GM10266 (cell line): ENCODE results near the gene TNNC1.
A peak's percentile ranks its signal among the peaks of the same experiment; 100 is the strongest.

Experiments
- DNase-seq: peaks from one replicate; pipeline ENCODE4 v3.0.0; 2012; ENCODE audit errors: extremely low spot score
- TF ChIP-seq, protein P1 (sequence below): IDR thresholded peaks from 2 replicates; pipeline ENCODE4 v1.5.1; 2012; ENCODE audit warnings: mild to moderate bottlenecking, low read depth; ENCODE audit not compliant: control insufficient read depth, insufficient read depth; ENCODE audit errors: missing control alignments

Gene TNNC1

DNA sequence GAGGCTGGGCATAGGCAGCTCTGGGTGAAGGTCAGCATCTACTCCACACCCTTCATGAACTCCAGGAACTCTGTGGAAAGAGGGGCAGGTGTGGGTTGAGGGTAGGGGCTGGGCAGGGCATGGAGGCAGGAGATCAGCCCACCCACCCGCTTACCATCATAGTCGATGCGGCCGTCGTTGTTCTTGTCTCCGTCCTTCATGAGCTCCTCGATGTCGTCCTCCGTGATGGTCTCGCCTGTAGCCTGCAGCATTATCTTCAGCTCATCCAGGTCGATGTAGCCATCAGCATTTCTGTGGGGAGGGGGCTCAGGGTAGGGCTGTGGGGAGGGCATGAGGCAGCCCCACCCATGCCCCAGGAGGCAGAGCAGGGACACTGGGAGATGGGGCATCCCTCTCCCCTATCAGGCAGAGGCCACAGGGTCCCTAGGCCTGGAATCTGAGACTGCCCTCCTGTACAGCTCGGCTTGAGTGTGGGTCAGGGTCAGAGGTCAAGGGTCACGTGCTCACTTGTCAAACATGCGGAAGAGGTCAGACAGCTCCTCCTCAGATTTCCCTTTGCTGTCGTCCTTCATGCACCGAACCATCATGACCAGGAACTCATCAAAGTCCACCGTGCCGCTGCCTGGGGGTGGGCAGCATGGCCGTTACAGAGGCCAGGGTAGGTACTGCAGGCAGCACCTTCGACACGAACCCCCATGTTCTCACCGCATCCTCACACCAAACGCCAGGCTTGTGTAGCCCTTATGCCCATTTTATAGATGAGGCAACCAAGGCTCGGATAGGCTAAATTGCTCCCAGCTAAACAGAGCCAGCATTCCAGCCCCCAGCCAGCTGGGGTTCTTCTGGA is 2.4 kb downstream of the TNNC1 start:
- TF ChIP-seq, protein P1, sequence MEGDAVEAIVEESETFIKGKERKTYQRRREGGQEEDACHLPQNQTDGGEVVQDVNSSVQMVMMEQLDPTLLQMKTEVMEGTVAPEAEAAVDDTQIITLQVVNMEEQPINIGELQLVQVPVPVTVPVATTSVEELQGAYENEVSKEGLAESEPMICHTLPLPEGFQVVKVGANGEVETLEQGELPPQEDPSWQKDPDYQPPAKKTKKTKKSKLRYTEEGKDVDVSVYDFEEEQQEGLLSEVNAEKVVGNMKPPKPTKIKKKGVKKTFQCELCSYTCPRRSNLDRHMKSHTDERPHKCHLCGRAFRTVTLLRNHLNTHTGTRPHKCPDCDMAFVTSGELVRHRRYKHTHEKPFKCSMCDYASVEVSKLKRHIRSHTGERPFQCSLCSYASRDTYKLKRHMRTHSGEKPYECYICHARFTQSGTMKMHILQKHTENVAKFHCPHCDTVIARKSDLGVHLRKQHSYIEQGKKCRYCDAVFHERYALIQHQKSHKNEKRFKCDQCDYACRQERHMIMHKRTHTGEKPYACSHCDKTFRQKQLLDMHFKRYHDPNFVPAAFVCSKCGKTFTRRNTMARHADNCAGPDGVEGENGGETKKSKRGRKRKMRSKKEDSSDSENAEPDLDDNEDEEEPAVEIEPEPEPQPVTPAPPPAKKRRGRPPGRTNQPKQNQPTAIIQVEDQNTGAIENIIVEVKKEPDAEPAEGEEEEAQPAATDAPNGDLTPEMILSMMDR = no peak
- no peak for DNase-seq

DNA sequence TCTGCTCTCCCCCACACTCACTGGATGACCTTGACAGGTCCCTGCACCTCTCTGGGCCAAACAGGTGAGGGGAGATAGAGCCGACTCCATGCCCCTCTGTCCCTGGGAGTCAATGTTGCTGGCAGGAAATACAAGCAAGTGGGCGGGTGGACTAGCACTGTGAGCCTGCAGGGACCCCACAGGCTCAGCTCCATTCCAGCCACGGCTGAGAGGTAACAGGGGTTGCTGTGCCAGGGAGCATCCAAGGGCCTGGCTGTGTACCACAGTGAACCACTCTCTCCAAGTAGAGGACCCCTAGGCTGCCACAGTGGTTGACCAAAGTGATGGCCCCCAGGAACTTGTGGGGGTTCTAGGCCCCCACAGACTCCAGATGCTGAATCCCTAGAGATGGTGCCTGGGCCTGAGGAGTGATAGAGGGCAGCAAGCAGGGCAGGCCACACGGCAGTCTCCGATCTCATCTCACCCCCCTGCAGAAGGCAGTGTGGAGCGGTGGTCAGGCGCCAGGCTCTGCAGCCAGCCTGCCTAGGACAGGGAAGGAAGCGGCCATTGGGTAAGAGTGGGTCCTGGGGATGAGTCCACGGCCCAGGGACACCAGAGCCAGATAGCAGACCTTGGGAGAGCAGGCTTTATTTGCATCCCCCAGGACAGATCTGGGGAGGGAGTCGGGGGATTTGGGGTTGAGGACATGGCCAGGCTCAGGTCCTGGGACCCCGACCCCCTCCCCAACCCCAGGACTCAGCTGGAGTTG is 3.2 kb downstream of the TNNC1 start:
- TF ChIP-seq, protein P1 = no peak
- DNase-seq = no peak

DNA sequence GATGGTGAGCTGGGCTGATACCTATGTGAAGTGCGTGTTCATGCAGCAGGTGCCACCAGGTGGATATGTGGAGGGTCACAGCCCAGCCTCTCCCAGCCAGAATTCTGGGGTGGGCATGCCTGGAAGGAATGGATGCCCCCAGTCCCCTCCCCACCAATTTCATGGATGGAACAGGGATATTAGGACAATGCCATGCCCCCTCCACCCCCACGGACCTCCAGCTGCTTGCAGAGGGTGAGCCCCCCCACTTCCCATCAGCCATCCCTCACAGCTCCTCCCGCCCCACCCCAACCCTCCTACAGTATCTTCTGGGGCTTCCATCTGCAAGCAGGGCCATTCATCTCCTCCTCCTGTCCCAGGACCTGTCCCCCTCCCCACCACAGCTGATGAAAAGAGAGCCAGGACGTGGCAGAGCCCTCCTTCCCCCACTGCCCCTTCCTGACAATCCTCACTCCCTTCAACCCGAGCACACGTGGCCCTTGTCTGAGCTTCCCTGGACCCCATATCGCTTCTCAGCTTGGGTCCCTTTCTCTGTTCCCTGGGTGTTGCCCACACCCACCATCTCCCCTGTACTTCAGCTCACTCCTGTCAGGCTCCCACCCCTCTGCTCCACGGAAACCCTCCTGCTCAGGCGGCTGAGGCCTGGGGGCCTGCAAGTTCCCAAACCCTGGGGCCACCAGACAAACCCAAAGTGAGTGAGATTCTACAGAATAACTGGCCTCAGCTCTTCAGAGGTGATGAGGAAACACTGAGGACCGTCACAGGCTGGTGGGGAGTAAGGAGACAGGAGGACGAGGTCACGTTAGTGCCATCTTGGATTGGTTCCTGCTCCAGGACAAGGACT is 6.1 kb downstream of the TNNC1 start:
- TF ChIP-seq, protein P1 = no peak

DNA sequence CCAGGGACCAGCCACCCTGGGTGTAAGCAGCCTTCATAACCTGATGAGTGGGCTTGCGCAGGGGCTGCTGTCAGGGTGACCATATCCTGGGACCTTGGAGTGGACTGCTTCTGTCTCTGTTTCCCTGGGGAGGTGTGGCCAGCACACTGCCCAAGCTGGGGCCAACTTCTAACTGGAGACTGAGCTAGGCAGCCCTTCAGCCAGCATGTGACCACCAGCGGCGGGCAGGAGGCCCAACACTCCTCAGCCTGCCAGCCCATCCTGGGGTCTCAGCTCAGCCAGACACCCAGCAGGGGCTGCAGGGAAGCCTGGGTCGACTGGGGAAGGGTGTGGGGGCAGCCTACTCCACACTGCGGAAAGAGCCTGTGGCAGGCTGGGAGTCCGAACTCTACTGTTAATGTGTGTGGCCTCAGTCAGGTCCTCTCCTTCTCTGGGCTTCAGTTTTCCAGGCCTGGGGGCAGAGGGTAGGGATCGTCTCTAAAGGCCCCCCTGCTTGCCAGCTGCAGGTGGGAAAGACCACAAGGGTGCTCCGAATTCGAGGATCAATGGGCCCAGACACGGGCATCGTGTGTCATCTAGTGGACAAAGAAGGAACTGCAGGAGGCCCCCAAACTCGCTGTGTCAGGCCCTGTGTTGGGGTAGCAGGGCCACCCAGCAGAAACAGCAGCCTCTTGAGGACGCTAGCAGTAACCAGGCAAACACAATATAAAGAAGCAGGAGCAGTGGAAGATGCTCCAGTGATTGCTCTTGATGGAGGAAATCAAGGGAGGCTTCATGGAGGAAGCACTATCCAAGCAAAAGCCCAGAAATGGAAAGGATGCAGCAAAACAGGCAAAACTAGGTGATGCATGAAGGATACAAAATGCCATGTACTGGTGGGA is 7.0 kb downstream of the TNNC1 start:
- peak; percentile 79 for DNase-seq
- TF ChIP-seq, protein P1 = peak; percentile 97

More for the DNA sequence above, 6.1 kb downstream of the TNNC1 start:
- DNase-seq = no peak

DNA sequence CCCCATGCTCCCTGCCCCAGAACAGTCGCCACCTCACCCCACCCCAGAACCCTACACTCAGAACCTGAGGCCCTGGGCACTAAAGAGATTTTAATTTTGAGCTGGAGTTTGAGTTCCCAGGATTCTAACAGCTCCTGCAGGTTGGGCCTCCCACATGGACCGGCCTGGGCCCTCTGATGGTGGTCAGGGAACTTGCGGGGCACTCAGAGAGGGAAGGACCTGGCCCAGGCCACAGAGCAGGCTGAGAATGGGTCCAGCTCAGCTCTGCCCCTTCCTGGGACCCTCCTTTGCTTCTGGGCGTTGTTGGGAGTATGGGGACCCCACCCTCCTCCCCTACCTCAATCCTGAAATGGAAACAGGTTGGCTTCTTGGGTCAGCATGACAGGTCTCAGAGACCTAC is 7.8 kb downstream of the TNNC1 start:
- no peak for DNase-seq
- TF ChIP-seq, protein P1 = no peak

DNA sequence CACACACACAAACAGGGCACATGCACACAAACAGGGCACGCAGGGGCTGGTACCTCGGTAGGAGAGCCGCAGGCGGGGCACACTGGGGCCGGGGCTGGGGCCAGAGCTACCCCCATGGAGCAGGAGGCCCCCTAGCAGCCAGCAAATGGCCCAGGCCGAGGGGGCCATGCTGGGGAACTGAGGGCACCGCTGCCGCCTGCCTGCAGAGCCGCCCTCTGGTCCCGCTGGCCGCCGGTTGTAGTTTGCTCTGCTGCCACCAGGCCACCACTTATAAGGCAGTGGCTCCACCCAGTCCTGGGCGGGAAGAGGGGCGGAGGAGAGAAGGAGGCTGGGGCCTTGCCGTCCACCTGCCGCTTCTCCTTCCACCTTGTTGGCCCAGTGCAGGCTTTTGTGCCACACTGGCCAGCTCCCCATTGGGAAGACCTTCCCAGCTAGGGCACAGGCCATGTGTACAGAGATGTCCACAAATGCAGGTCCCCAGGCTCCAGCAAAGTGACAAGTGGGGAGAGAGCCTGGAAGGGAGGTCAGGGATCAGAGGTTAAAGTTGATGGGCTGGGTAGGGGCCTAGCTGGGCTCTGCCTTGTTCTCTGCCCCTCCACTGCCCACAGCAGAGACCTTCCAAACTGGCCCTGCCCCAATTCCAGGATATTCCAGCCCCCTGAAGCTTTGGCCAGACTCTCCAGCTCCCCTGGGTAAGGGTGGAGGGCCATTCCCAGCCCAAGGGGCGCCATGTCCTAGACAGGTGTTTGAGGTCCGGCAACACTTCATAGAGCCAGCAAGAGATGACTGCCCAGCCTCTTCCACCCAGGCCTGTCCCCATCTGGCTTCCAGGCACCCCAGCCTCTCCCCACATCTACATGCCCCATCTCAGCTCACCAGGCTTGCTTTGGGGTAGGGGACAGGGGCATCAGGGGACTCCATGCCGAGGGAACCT is 8.7 kb downstream of the TNNC1 start, which contains the start of gene SEMA3G:
Gene SEMA3G (minus strand): TSS at position 244 of the 934 bp plus-strand sequence. CDS start 76 bp downstream, at position 168.
- DNase-seq = peak; percentile 74
- TF ChIP-seq, protein P1 = peak; percentile 32
